Activated CD8-positive, alpha-beta memory T cell treated with anti-CD3 and anti-CD28 coated beads, Interleukin-2, amount 10 ng/mL, durations not matched to agents 7 days and 5 days (primary cell): Measurements from ENCODE around the gene PPFIA2. TPM values are rescaled to one million over a fixed set of nuclear protein-coding genes. Genes with fewer than 3 reads are reported as not detected.
"Not testable (repeated sequence)": the region's sequence is repeated elsewhere in the genome, so short reads cannot be mapped to it uniquely, and the experiment has no call there.

Experiments used
- ATAC-seq: fragments of 150-1000 bp; cut with Tn5 transposase; one replicate; pipeline ENCODE4 v1.10.0; 2021; ENCODE audit warnings: moderate library complexity
- CTCF ChIA-PET: fragments of 350-600 bp; sonication (Branson Sonifier 250); formaldehyde crosslinking; loops from one replicate; lab custom pipeline; 2021; ENCODE audit warnings: antibody characterized with exemption; lab: Charles Lee
- DNase-seq: peaks from one replicate; pipeline ENCODE4 v3.0.0-alpha.2; 2020
- H3K27ac Mint-ChIP-seq: one replicate; pipeline ENCODE4 v1.8.0; 2021; ENCODE audit warnings: mild to moderate bottlenecking, mixed read lengths
- H3K27me3 Mint-ChIP-seq: one replicate; pipeline ENCODE4 v1.8.0; 2021; ENCODE audit warnings: mixed read lengths
- H3K36me3 Mint-ChIP-seq: one replicate; pipeline ENCODE4 v1.8.0; 2021; ENCODE audit warnings: mild to moderate bottlenecking, mixed read lengths
- H3K4me1 Mint-ChIP-seq: one replicate; pipeline ENCODE4 v1.8.0; 2021; ENCODE audit warnings: mixed read lengths
- H3K4me3 Mint-ChIP-seq: one replicate; pipeline ENCODE4 v1.8.0; 2021; ENCODE audit warnings: mild to moderate bottlenecking, moderate library complexity, mixed read lengths
- H3K9me3 Mint-ChIP-seq: one replicate; pipeline ENCODE4 v1.8.0; 2022; ENCODE audit warnings: low read depth, mixed read lengths
- total RNA-seq, 2 experiments: library from RNA; stranded (reverse); gene quantifications; one replicate each; pipeline ENCODE4 v1.2.3, GENCODE V29; 2021

PPFIA2 gene
- total RNA-seq, 2 experiments from 2014 or later, result not detected

- no peak for DNase-seq
- CTCF ChIA-PET, result no interaction called here
- Mint-ChIP-seq H3K27ac (no peak overlapping the region), H3K36me3 (no peaks in the 10 kb centered on the region), H3K9me3 (peaks cover 2% of the 10 kb centered on the region), H3K4me1 (no peaks in the 10 kb centered on the region), H3K4me3 (no peak overlapping the region), H3K27me3 (no peaks in the 10 kb centered on the region)
- no peak for ATAC-seq
Observed at GRCh38 chr12:81231574-81232368, 527.4 kb downstream of the PPFIA2 start.

- no peak overlapping the region for H3K4me3 Mint-ChIP-seq
- CTCF ChIA-PET, result no interaction called here
- H3K27ac Mint-ChIP-seq, result no peak overlapping the region
- DNase-seq, result no peak
- no peaks in the 10 kb centered on the region for H3K4me1 Mint-ChIP-seq
- no peaks in the 10 kb centered on the region for H3K36me3 Mint-ChIP-seq
- no peaks in the 10 kb centered on the region for H3K27me3 Mint-ChIP-seq
- ATAC-seq, result no peak
- peaks cover 4% of the 10 kb centered on the region for H3K9me3 Mint-ChIP-seq
Observed at GRCh38 chr12:81229759-81230158, 529.4 kb downstream of the PPFIA2 start.

- CTCF ChIA-PET, result no interaction called here
- Mint-ChIP-seq H3K4me3 (no peak overlapping the region), H3K4me1 (no peaks in the 10 kb centered on the region)
Observed at GRCh38 chr12:81224626-81225025, 534.5 kb downstream of the PPFIA2 start.

GRCh38 chr12:81222846-81223592, 536.1 kb downstream of the PPFIA2 start:
- no peaks in the 10 kb centered on the region for H3K36me3 Mint-ChIP-seq
- no peak for DNase-seq
- H3K4me1 Mint-ChIP-seq, result no peaks in the 10 kb centered on the region
- no peak overlapping the region for H3K27ac Mint-ChIP-seq
- CTCF ChIA-PET, result no interaction called here
- no peaks in the 10 kb centered on the region for H3K27me3 Mint-ChIP-seq
- peaks cover 2% of the 10 kb centered on the region for H3K9me3 Mint-ChIP-seq
- H3K4me3 Mint-ChIP-seq, result no peak overlapping the region
- no peak for ATAC-seq

More at GRCh38 chr12:81224626-81225025, 534.5 kb downstream of the PPFIA2 start:
- H3K9me3 Mint-ChIP-seq, result peaks cover 4% of the 10 kb centered on the region
- H3K27ac Mint-ChIP-seq, result no peak overlapping the region
- H3K36me3 Mint-ChIP-seq, result no peaks in the 10 kb centered on the region
- H3K27me3 Mint-ChIP-seq, result no peaks in the 10 kb centered on the region
- ATAC-seq (no peak), DNase-seq (no peak)

- CTCF ChIA-PET, result no interaction called here
- H3K36me3 Mint-ChIP-seq, result no peaks in the 10 kb centered on the region
- no peak for ATAC-seq
Observed at GRCh38 chr12:81221681-81222080, 537.5 kb downstream of the PPFIA2 start.

GRCh38 chr12:81216739-81217138, 542.4 kb downstream of the PPFIA2 start:
- Mint-ChIP-seq H3K27me3 (no peaks in the 10 kb centered on the region), H3K9me3 (peaks cover 4% of the 10 kb centered on the region), H3K4me3 (no peak overlapping the region), H3K36me3 (no peaks in the 10 kb centered on the region), H3K4me1 (no peaks in the 10 kb centered on the region), H3K27ac (no peak overlapping the region)
- no peak for ATAC-seq
- CTCF ChIA-PET, result no interaction called here
- no peak for DNase-seq

More at GRCh38 chr12:81221681-81222080, 537.5 kb downstream of the PPFIA2 start:
- no peaks in the 10 kb centered on the region for H3K4me1 Mint-ChIP-seq
- H3K9me3 Mint-ChIP-seq, result peaks cover 2% of the 10 kb centered on the region
- H3K27ac Mint-ChIP-seq, result no peak overlapping the region
- H3K27me3 Mint-ChIP-seq, result no peaks in the 10 kb centered on the region
- H3K4me3 Mint-ChIP-seq, result no peak overlapping the region
- no peak for DNase-seq

- peaks cover 4% of the 10 kb centered on the region for H3K9me3 Mint-ChIP-seq
Observed at GRCh38 chr12:81212996-81213696, 546.0 kb downstream of the PPFIA2 start.

GRCh38 chr12:81211306-81211705, 547.8 kb downstream of the PPFIA2 start:
- no peaks in the 10 kb centered on the region for H3K27me3 Mint-ChIP-seq
- ATAC-seq (no peak), DNase-seq (no peak)
- H3K27ac Mint-ChIP-seq, result no peak overlapping the region
- H3K4me1 Mint-ChIP-seq, result no peaks in the 10 kb centered on the region
- H3K4me3 Mint-ChIP-seq, result no peak overlapping the region
- CTCF ChIA-PET, result no interaction called here
- H3K9me3 Mint-ChIP-seq, result peaks cover 4% of the 10 kb centered on the region
- no peaks in the 10 kb centered on the region for H3K36me3 Mint-ChIP-seq

More at GRCh38 chr12:81212996-81213696, 546.0 kb downstream of the PPFIA2 start:
- H3K27ac Mint-ChIP-seq, result no peak overlapping the region
- no peak overlapping the region for H3K4me3 Mint-ChIP-seq
- no peak for ATAC-seq
- no peaks in the 10 kb centered on the region for H3K36me3 Mint-ChIP-seq
- H3K4me1 Mint-ChIP-seq, result no peaks in the 10 kb centered on the region
- CTCF ChIA-PET, result no interaction called here
- no peaks in the 10 kb centered on the region for H3K27me3 Mint-ChIP-seq
- DNase-seq, result no peak

GRCh38 chr12:81209772-81210225, 549.4 kb downstream of the PPFIA2 start:
- DNase-seq, CTCF ChIA-PET, H3K4me1 Mint-ChIP-seq: not testable (repeated sequence)

GRCh38 chr12:81209012-81209411, 550.1 kb downstream of the PPFIA2 start:
- CTCF ChIA-PET, result no interaction called here
- Mint-ChIP-seq H3K36me3 (no peaks in the 10 kb centered on the region), H3K9me3 (peaks cover 4% of the 10 kb centered on the region), H3K27ac (no peak overlapping the region), H3K4me1 (no peaks in the 10 kb centered on the region), H3K27me3 (no peaks in the 10 kb centered on the region), H3K4me3 (no peak overlapping the region)
- ATAC-seq (no peak), DNase-seq (no peak)

More at GRCh38 chr12:81209772-81210225, 549.4 kb downstream of the PPFIA2 start:
- H3K36me3 Mint-ChIP-seq, H3K27me3 Mint-ChIP-seq, H3K9me3 Mint-ChIP-seq, H3K27ac Mint-ChIP-seq, H3K4me3 Mint-ChIP-seq, ATAC-seq: not testable (repeated sequence)

GRCh38 chr12:81208187-81208911, 550.8 kb downstream of the PPFIA2 start:
- ATAC-seq, result no peak
- no peak overlapping the region for H3K4me3 Mint-ChIP-seq
- H3K36me3 Mint-ChIP-seq, result no peaks in the 10 kb centered on the region

More at GRCh38 chr12:81208187-81208911, 550.8 kb downstream of the PPFIA2 start:
- Mint-ChIP-seq H3K4me1 (no peaks in the 10 kb centered on the region), H3K27me3 (no peaks in the 10 kb centered on the region), H3K9me3 (peaks cover 4% of the 10 kb centered on the region), H3K27ac (no peak overlapping the region)
- CTCF ChIA-PET, result no interaction called here
- no peak for DNase-seq
